GM19468 (cell line): Measurements from ENCODE around the gene NEMP2.

ENCODE experiments used
- ATAC-seq: cut with Tn5 transposase; IDR thresholded peaks from one replicate; pipeline ENCODE4 v1.9.1; 2021; ENCODE audit warnings: mild to moderate bottlenecking, moderate library complexity, moderate number of reproducible peaks; ENCODE audit not compliant: unreplicated experiment; ENCODE audit errors: extremely low read depth

The NEMP2 gene, protein sequence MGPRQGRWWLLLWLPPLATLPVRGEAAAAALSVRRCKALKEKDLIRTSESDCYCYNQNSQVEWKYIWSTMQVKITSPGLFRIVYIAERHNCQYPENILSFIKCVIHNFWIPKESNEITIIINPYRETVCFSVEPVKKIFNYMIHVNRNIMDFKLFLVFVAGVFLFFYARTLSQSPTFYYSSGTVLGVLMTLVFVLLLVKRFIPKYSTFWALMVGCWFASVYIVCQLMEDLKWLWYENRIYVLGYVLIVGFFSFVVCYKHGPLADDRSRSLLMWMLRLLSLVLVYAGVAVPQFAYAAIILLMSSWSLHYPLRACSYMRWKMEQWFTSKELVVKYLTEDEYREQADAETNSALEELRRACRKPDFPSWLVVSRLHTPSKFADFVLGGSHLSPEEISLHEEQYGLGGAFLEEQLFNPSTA

DNA sequence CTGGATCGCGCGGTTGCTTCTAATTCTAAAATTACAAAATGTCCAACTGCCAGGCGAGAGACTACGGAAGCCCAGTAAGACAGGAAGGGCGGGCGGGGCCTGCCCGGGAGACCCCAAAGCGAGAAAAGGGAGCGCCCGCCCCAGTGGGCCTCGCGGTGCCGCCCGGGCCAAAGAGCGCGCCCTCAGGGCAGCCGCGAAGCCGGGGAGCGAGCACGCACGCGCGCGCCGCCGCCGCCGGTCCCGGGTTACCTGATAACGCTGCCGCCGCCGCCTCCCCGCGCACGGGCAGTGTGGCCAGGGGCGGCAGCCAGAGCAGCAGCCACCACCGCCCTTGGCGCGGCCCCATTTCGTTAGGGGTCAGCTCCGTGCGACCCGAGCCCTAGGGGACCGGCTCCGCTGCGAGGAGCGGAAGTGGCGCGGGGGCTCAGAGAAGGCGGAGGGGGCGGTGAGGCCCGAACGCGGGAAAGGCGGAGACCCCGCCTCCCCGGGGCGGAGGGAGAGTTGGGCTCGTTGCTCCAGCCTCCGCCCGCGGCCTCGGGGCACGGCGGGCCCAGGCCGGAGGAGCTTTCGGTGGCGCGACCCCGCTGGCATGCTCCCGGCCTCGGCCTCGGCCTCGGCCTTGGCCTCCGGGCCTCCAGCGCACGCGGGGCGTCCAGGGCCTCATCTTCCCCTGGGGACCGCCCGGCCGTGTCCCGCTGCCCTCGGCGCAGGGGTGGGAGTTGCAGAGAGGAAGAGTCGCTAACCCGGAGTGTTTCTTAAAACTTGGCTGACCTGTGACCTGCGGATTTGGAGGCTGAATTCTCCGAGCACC, at the start of gene NEMP2:
Gene NEMP2 (minus strand): TSS at position 413 of the 811 bp plus-strand sequence. CDS start 67 bp downstream, at position 346.
- ATAC-seq, result peak; percentile 64

DNA sequence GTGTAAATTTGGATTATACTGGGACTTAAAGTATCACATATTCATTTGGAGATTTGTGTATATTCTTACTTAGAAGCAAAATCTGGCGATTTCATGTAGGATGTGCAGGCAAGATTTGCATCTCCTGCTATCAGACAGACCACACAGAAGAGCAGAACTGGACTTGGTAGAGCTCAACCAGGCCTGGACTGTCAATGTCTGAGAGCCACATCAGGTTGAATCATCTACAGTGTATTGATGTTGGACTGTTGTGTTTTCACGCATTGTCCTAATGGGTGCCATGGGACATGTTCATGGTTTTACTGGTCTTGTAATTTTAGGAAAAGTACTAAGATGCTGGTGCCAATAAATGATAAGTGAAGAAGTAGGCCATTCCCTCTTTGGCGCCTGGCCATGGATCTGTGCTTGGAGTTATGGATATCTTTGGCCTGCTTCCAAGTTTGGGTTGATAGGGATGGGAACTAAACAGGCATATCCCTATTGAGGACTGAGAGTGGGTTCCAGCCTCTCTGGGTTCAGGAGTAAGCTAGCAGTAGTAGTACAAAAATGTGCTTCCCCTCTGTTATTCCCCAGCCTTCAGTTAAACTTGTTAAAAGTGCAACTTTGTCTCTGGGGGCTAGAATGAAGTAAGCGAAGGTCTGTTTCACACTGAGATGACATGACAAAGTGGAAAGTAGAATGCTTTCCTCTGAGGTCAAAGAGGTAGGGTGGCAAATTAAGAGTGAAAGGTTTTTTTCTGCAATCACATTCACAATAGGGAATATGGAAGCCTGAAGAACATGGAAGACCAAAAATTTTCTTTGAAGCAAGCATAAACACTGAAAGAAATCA, 49.2 kb upstream of the NEMP2 start:
- peak; percentile 36 for ATAC-seq

DNA sequence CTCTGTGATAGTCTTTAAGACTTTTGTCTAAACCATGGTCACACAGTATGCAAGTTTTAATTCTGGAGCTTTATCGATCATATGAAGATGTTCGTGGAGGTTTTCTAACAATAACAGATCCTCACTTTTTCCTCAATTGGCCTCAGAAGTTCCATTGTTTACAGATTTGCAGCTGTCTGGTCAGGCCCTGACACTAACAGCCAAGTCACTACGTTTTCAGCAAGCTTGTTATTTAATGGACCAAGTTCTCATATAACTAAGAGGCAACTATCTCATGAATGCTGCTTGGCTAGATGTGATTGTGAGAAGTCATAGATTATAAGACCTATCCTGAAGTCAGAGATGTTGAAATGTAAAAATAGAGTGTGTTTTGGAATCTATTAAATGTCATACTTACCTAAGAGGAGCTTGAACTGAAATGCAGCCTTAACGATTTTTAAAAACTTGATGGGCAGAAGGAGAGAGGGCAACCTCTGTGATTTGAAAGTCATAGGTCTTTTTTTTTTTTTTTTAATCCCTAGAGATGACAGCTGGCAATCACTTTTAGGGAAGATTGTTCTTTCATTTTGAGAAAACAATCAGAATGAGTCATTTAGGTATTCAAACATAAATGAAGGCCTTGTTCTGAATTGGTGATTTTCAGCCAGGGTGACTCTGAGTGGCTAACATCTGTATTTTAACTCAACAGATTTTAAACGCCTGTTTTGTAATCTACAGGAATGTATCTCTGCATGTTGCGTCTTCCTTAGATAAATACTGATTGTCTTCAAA, 48.4 kb upstream of the NEMP2 start:
- ATAC-seq, result peak; percentile 37

DNA sequence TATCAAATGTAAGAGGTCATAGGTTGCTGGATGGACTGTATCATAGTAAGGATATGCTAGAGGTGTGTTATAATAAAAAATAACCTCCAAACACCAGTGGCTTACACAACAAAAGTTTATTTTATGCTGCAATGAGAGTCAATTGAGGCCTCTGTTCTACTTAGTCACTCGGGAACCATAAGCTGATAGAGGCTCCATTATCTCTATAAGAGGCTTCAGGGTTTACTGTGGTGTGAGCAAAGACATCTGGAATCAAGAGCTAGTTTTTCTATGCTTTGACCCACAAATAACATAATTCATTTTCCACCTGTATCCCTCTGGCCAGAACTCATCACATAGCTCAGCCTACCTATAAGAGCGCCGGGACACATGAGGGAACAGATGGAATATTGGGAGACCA, 47.5 kb upstream of the NEMP2 start:
- ATAC-seq, result no peak

DNA sequence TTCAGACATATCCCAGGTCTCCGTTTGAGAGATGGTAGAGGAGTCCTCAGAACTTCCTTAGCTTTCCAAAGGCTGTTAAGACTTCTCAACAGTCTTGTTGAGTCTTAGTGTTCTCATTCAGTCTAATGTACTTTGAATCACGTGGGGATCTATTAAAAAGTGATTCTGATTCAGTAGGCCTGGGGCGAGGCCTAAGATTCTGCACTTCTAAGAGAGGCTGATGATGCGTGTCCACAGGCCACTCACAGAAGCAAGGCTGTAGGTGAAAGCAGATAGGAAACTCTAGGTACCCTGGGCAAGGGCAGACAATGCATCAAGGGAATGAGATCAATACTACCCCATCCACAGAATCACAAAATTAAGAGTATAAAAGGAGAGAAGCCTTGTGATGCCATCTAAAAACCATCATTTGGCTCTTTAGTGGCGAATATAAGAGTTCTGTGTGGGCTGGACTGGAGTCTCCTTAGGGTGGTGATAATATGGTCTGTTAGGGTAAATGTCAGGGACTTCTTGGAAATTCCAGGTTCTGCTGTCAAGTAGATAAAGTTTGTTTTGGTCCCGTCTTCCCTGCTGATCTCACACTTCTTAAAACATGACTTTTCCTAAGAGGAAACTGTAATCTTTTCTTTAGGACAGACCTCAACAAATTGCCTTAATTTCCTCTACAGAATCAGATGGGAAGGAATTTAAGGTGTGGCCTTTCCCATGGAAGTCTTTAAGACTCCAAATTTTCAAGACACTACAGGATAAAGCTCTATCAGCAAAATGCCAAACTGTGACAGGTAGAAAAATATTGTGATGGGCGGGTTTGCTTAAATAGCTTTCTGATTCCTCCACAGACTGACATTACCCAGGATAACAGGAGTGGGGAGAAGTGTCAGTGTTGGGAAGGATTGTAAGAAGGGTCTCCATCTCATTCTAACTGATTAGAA, 45.7 kb upstream of the NEMP2 start:
- ATAC-seq, result no peak

DNA sequence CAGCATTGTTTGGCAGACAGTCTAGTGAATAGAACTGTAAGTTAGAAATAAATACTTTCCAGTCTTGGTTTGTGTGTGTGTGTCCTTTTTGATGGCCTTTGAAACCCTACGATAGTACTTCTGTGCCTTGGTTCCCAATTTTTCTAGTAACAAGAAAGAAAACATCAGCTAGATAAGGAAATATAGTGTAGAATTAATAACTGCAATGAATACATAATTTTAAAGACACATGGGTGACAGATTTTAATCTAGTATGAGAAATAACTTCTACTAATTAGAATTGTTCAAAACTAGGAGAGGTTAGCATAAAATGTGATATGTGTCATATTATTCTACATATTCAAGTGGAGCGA, 44.5 kb upstream of the NEMP2 start:
- no peak for ATAC-seq

DNA sequence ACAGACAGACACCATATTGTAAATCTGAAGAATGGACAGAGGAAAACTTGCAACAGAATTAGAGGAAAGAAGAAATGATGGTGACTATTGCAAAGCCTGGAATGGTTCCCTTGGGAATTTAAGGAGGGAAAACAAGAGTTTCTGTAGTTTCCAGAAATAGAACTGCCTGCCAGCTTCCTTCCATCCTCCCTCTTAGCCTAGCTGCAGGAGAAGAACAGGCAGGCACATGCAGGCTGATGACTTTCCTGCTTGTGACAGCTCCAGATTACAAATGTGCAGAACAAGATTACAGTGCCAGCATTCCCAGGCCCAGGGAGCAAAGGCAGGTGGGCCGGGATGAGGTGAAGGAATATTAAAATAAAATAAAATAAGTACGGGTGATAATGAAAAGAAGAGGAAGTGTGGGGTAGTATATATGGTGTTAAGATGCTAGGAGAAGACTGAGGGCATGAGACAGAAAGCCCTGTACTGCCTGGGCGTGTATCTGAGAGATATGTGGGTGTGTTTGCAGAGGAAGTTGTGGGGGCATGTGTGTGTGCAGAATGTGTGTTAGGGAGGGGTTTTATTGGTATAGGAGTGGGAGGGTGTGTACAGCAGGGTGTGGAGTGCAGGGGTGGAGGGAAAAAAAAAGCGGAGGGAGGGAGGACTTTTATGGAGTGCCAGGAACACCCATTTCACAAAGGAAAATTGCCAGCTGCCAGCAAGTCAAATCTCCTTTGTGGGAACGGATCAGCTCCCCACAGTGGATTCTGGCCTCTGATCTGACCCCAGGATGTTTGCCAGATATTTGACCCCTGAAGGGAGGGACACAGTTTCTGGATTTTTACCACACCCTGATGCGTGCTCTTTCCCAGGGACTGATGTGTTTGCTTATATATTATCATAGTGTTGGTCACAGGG, 43.9 kb upstream of the NEMP2 start:
- no peak for ATAC-seq

DNA sequence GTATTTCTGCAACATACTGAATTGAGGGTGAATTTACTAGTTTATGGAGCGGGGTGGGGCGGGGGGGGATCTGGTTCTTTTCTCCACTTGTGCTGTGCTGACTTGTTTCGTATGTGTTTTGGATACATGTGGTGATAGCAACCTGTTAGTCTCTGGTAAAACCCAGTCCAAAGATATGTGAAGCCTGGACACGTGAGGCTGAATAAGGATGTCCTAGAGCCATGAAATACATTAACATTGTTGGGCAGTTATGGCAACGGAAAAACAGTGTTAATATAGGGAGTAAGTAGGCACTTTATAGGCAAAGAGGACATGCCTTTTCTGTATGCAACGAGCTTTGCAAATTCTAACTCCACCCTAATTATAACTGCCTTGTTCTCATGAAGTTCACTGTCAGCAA, 42.1 kb upstream of the NEMP2 start:
- ATAC-seq, result no peak

DNA sequence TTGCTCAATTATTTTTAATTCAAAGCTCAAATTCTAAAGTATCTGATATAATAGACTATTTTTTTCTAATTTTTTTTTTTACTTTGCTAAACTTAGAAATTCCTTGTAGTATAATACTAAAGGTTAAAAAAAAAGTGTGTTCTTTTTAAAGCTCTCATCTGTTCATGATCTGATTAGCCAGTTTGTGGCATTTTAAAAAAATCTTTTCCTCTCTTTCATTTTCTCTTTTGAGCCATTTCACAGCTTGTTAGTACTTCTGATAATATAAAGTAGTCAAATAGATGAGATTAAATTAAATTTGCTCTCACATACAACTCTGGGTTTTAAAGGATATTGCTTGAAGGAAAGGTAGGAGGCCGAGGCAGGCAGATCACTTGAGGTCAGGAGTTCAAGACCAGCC, 40.7 kb upstream of the NEMP2 start:
- ATAC-seq, result no peak

DNA sequence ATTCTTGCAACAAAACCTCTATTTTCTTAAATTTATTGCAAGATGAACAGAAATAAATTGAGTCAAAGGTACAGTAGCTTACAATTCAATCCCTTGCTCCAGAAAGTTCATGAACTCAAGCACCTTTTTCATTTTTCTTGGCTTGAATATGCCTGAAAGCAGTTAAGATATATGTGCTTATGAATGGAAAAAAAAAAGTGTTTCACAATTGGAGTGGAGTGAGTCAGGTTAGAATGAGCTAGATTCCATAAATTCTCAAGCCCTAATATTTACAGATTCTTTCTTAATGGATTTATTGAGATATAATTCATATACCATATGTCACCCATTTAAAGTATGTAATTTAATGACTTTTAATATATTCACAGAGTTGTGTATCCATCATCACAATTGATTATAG, 39.6 kb upstream of the NEMP2 start:
- ATAC-seq, result no peak

DNA sequence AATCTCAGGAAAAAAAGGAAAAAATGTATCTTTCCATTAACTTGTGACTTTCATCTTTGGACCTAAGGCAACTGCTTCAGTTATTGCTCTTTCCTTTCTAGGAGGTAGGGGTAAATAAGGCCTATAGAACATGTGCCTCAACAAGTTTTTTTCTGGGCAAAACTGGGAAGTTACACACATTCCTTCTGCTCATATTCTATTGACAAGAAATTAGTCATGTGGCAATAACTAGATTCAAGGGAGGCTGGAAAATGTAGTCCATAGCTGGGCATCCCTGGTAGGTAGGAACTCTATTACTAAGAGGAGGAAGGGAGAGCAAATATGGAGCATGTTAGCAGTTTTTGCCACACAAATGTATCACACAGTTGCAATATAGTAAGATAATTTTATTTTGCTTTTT, 37.7 kb upstream of the NEMP2 start:
- no peak for ATAC-seq

DNA sequence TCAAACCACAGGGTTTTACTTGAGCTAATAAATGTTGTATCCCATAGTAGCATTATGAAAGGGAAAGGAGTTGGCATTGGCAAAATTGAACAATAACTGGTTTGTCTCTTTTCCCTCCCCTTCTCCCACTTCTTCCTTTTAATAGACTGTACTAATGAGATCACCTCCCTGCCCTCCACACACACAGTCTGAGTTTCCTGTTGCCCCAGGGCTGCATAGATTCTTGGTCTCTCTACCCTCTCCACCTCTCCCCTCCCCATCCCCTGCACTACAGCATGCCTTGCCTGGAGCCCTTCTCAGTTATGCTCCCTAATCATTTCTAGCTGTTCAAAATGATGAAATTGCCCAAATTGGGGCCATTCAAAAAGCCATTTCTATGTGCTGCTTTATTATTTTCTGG, 37.2 kb upstream of the NEMP2 start:
- ATAC-seq, result no peak

DNA sequence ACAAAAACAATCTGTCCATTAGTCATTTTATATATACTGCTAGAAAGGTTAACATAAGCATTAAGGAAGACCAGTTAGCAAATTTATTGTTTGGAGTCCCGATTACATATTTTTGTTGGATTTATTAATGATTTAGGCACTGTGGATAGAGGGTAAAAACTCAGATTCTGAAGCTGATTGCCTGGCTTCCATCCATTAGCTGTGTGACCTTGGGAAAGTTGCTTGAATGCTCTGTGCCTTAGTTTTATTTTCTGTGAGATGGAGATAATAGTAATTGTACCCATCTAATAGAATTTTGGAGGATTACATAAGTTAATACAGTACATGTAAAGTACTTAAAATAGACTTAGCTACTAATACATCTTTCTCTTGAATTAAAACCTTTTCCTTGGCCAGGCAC, 36.3 kb upstream of the NEMP2 start:
- no peak for ATAC-seq

DNA sequence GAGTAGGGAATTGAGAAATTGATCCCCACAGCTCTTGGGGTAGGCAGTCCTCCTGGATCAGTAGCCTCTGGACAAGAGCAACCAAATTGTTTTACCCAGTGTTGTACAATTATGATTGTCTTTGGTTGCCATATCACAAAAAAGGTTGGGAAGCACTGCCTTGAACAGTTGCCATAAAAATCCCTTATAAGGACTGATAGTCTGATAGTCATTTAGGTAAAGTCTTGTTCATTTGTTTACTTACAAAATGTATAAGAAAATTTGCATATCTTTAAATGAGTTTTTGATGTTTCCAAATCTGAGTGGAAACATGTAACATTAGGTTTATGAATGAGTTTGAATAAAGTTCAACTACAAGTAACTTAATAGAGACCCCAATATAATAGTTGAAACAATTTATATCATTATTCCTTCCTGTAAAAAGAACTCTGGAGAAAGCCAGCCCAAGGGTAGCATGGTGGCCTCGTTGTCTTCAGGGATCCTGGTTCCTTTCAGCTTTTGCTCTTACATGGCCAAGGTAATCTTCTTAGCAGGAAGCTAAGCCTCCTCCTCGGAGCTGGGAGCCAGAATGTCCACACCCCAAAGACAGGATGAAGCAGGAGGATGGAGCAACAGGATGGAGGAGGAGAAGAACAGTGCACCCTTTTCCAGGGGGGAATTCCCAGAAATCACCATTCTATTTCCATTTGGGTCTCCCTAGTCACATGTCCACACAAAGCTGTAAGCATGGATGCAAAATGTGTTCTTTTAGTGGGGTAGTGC, 35.7 kb upstream of the NEMP2 start:
- ATAC-seq, result no peak

DNA sequence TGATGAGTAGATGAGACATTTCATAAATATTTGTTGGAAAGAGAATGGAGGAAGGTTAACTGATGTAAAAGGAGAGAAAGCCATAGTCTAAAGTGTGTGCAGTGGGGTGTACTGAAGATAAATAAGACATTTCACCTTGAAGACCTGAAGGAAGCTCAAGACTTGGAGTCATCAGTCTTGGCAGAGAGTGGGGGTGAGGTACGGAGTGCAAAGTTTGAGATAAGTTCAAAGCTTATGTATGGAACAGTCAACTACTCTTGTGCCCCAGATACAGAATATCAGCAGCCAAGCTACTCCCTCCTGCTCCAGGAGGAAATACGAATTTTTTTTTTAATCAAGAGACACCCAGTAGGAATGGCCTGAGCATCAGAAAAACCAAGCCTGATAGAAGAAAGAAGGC, 30.3 kb upstream of the NEMP2 start:
- no peak for ATAC-seq

DNA sequence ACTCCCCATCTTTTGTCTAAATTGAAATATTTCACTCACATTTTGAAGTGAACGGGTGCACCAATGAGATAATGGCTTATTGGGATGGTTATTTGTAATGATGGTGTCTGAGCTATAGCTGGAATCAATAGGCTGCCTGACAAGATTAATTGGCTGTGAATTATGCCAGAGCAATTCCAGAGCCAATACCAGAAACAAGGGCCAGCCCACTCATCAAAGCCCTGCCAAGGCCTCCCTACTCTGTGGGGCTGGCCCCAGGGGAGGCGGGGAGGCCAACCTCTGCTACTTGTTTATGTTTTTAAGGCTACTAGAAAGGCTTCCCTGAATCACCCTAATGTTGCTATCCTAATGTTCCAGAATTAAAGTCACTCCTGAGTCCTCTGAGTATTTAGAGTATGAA, 29.1 kb upstream of the NEMP2 start:
- ATAC-seq, result no peak

DNA sequence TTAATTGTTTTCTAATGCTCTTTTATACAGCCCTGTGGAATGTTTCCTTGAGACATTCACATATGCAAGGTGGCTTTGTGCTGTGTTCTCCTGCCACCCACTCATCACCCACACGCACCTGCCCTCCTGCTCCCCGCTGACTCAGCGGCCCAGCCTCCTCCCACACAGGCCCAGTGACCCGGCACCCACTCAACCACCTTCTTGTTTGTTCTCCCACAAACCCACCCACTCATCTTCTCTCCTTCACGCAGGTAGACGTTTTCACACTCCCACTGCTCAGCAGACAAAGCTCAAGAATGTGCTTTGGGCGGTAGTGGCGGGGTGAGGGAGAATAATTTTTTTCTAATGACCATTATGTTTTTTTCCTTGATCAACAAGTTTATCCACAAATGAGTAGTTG, 28.6 kb upstream of the NEMP2 start:
- ATAC-seq, result no peak
